OCI-LY1 (cell line): ENCODE measurements around the gene PTPRN2.

Experiments used
- CTCF ChIP-seq: fragments of 200-600 bp; sonication (generic), shearing (Covaris generic); IDR thresholded peaks from 2 replicates; pipeline ENCODE4 v1.5.1; 2017; ENCODE audit warnings: mild to moderate bottlenecking, antibody characterized with exemption, low read length, moderate library complexity, mixed read lengths
- EZH2 ChIP-seq: fragments of 200-600 bp; sonication (generic), shearing (Covaris generic); IDR thresholded peaks from 2 replicates; pipeline ENCODE4 v1.8.0; 2017; ENCODE audit warnings: borderline replicate concordance, mixed run types, mild to moderate bottlenecking, antibody characterized with exemption, low read length, moderate library complexity, mixed read lengths

GRCh38 chr7:157938211-157938610, 649.4 kb downstream of the PTPRN2 start:
- TF ChIP-seq CTCF (no peak), EZH2 (no peak)
